GM18499 (cell line): ENCODE results near the gene GABBR1.

Experiments
- ATAC-seq: cut with Tn5 transposase; IDR thresholded peaks from one replicate; pipeline ENCODE4 v1.9.1; 2021; ENCODE audit warnings: moderate number of reproducible peaks; ENCODE audit not compliant: insufficient read depth, unreplicated experiment

The GABBR1 gene

GRCh38 chr6:29530671-29531310 lies 102.2 kb downstream of the GABBR1 start:
- no peak for ATAC-seq

GRCh38 chr6:29529956-29530355 lies 103.0 kb downstream of the GABBR1 start:
- no peak for ATAC-seq

- no peak for ATAC-seq
Observed at GRCh38 chr6:29528988-29529560, 103.9 kb downstream of the GABBR1 start.

GRCh38 chr6:29528300-29528931 lies 104.6 kb downstream of the GABBR1 start:
- no peak for ATAC-seq

- no peak for ATAC-seq
Observed at GRCh38 chr6:29527564-29527963, 105.4 kb downstream of the GABBR1 start.

- no peak for ATAC-seq
Observed at GRCh38 chr6:29527126-29527525, 105.9 kb downstream of the GABBR1 start.

GRCh38 chr6:29525311-29525639 lies 107.7 kb downstream of the GABBR1 start:
- ATAC-seq, result no peak

- ATAC-seq, result no peak
Observed at GRCh38 chr6:29524444-29525310, 108.3 kb downstream of the GABBR1 start.

- no peak for ATAC-seq
Observed at GRCh38 chr6:29524044-29524443, 108.9 kb downstream of the GABBR1 start.

GRCh38 chr6:29522227-29522626 lies 110.8 kb downstream of the GABBR1 start:
- ATAC-seq, result no peak

- no peak for ATAC-seq
Observed at GRCh38 chr6:29521006-29521680, 111.8 kb downstream of the GABBR1 start.

- no peak for ATAC-seq
Observed at GRCh38 chr6:29520232-29520631, 112.8 kb downstream of the GABBR1 start.

- ATAC-seq, result no peak
Observed at GRCh38 chr6:29519291-29520010, 113.5 kb downstream of the GABBR1 start.

- ATAC-seq, result no peak
Observed at GRCh38 chr6:29517728-29518440, 115.1 kb downstream of the GABBR1 start.

- no peak for ATAC-seq
Observed at GRCh38 chr6:29517245-29517644, 115.7 kb downstream of the GABBR1 start.

GRCh38 chr6:29516108-29516507 lies 116.9 kb downstream of the GABBR1 start:
- no peak for ATAC-seq

GRCh38 chr6:29510746-29511300 lies 122.2 kb downstream of the GABBR1 start:
- no peak for ATAC-seq

- no peak for ATAC-seq
Observed at GRCh38 chr6:29510202-29510601, 122.8 kb downstream of the GABBR1 start.
